Measurements from ENCODE around the gene HSF2BP.
"Not testable (repeated sequence)": the region's sequence is repeated elsewhere in the genome, so short reads cannot be mapped to it uniquely, and the experiment has no call there.

HSF2BP gene

GRCh38 chr21:43687566-43688399 is 28.5 kb upstream of the HSF2BP start:
- DNase-seq: peak; percentile 32

- peak; percentile 22 for DNase-seq
Observed at GRCh38 chr21:43686811-43687565, 27.7 kb upstream of the HSF2BP start.

GRCh38 chr21:43684424-43684823 is 25.1 kb upstream of the HSF2BP start:
- DNase-seq: peak; percentile 22

- no peak for DNase-seq
Observed at GRCh38 chr21:43681650-43682049, 22.4 kb upstream of the HSF2BP start.

- DNase-seq: not testable (repeated sequence)
Observed at GRCh38 chr21:43680421-43680820, 21.1 kb upstream of the HSF2BP start.

GRCh38 chr21:43679951-43680350 is 20.7 kb upstream of the HSF2BP start:
- no peak for DNase-seq

GRCh38 chr21:43676391-43676790 is 17.1 kb upstream of the HSF2BP start:
- peak; percentile 27 for DNase-seq

- DNase-seq: peak; percentile 35
Observed at GRCh38 chr21:43675871-43676270, 16.6 kb upstream of the HSF2BP start.

- no peak for DNase-seq
Observed at GRCh38 chr21:43669828-43670605, 10.7 kb upstream of the HSF2BP start.

- no peak for DNase-seq
Observed at GRCh38 chr21:43667191-43667904, 8.1 kb upstream of the HSF2BP start.

GRCh38 chr21:43665879-43666278 is 6.6 kb upstream of the HSF2BP start:
- DNase-seq: no peak

- DNase-seq: no peak
Observed at GRCh38 chr21:43664358-43664757, 5.1 kb upstream of the HSF2BP start.

- no peak for DNase-seq
Observed at GRCh38 chr21:43663033-43663432, 3.7 kb upstream of the HSF2BP start.

- no peak for DNase-seq
Observed at GRCh38 chr21:43662286-43662685, 3.0 kb upstream of the HSF2BP start.

GRCh38 chr21:43658769-43659135 is 536 bp downstream of the HSF2BP start:
- DNase-seq: no peak

- no peak for DNase-seq
Observed at GRCh38 chr21:43658088-43658741, 1.1 kb downstream of the HSF2BP start.

- DNase-seq: no peak
Observed at GRCh38 chr21:43657355-43658087, 1.8 kb downstream of the HSF2BP start.

- no peak for DNase-seq
Observed at GRCh38 chr21:43654806-43655489, 4.3 kb downstream of the HSF2BP start.

GRCh38 chr21:43653626-43654025 is 5.7 kb downstream of the HSF2BP start:
- peak; percentile 62 for DNase-seq

GRCh38 chr21:43652616-43653015 is 6.7 kb downstream of the HSF2BP start:
- DNase-seq: no peak

- not testable (repeated sequence) for DNase-seq
Observed at GRCh38 chr21:43651926-43652325, 7.4 kb downstream of the HSF2BP start.

Measured in islet precursor cell (in vitro differentiated cells).